ENCODE measurements around the gene FAAP100.

The FAAP100 gene

GRCh38 chr17:81582341-81582740, 30.2 kb upstream of the FAAP100 start:
- ChIA-PET POLR2A (no interaction called here), CTCF (no interaction called here)
- DNase-seq (ENCODE audit: extremely low spot score): no peak
- TF ChIP-seq L3MBTL2 (conservative IDR thresholded peaks at IDR 0.05): no peak
- no peak for TF ChIP-seq FOXK2 (IDR thresholded peaks at IDR 0.05)
- TF ChIP-seq ARNT (IDR thresholded peaks at IDR 0.05): no peak
- TF ChIP-seq SUZ12 (IDR thresholded peaks at IDR 0.05): no peak
- no peak for TF ChIP-seq ELF4 (IDR thresholded peaks at IDR 0.05)
- TF ChIP-seq SP1 (IDR thresholded peaks at IDR 0.05): no peak
- TF ChIP-seq BHLHE40 (IDR thresholded peaks at IDR 0.05; ENCODE audit: borderline replicate concordance): no peak
- TF ChIP-seq FOXA1 (IDR thresholded peaks at IDR 0.05): no peak
- TF ChIP-seq LEF1 (IDR thresholded peaks at IDR 0.05; ENCODE audit: borderline replicate concordance): no peak
- TF ChIP-seq TARDBP (IDR thresholded peaks at IDR 0.05): no peak
- no peak for TF ChIP-seq NFRKB (IDR thresholded peaks at IDR 0.05)
- no peak for TF ChIP-seq HDGF (IDR thresholded peaks at IDR 0.05; ENCODE audit: borderline replicate concordance)
- no peak for TF ChIP-seq ZNF384 (IDR thresholded peaks at IDR 0.05)
- TF ChIP-seq CTBP1 (IDR thresholded peaks at IDR 0.05; ENCODE audit: borderline replicate concordance): no peak
- no peak for TF ChIP-seq PKNOX1 (IDR thresholded peaks at IDR 0.05)
- no peak for TF ChIP-seq FOXM1 (IDR thresholded peaks at IDR 0.05; ENCODE audit: borderline replicate concordance)

GRCh38 chr17:81581758-81582157, 29.6 kb upstream of the FAAP100 start:
- CTCF ChIA-PET: no interaction called here
- DNase-seq (ENCODE audit: extremely low spot score): no peak
- POLR2A ChIA-PET: no interaction called here
- TF ChIP-seq ARNT (IDR thresholded peaks at IDR 0.05) (no peak), FOXM1 (IDR thresholded peaks at IDR 0.05; ENCODE audit: borderline replicate concordance) (no peak), ZNF384 (IDR thresholded peaks at IDR 0.05) (no peak), HDGF (IDR thresholded peaks at IDR 0.05; ENCODE audit: borderline replicate concordance) (no peak), ELF4 (IDR thresholded peaks at IDR 0.05) (no peak), SUZ12 (IDR thresholded peaks at IDR 0.05) (no peak), BHLHE40 (IDR thresholded peaks at IDR 0.05; ENCODE audit: borderline replicate concordance) (no peak), PKNOX1 (IDR thresholded peaks at IDR 0.05) (no peak), FOXA1 (IDR thresholded peaks at IDR 0.05) (no peak), L3MBTL2 (conservative IDR thresholded peaks at IDR 0.05) (no peak), LEF1 (IDR thresholded peaks at IDR 0.05; ENCODE audit: borderline replicate concordance) (no peak)

GRCh38 chr17:81580481-81580880, 28.3 kb upstream of the FAAP100 start:
- DNase-seq (ENCODE audit: extremely low spot score): no peak
- ChIA-PET CTCF (no interaction called here), POLR2A (interaction anchor here (1.1 kb wide), 1 partner anchor 28 kb away, joined by 4 read pairs; the partner anchor contains the start of gene FAAP100)
- TF ChIP-seq FOXK2 (IDR thresholded peaks at IDR 0.05) (no peak), FOXA1 (IDR thresholded peaks at IDR 0.05) (no peak), PKNOX1 (IDR thresholded peaks at IDR 0.05) (no peak), SUZ12 (IDR thresholded peaks at IDR 0.05) (no peak), L3MBTL2 (conservative IDR thresholded peaks at IDR 0.05) (no peak), NFRKB (IDR thresholded peaks at IDR 0.05) (no peak)

GRCh38 chr17:81579821-81580321, 27.7 kb upstream of the FAAP100 start:
- TF ChIP-seq SUZ12 (IDR thresholded peaks at IDR 0.05): no peak
- TF ChIP-seq ZNF384 (IDR thresholded peaks at IDR 0.05): no peak
- TF ChIP-seq FOXA1 (IDR thresholded peaks at IDR 0.05): no peak
- no peak for TF ChIP-seq ARNT (IDR thresholded peaks at IDR 0.05)
- TF ChIP-seq FOXK2 (IDR thresholded peaks at IDR 0.05): no peak
- TF ChIP-seq PKNOX1 (IDR thresholded peaks at IDR 0.05): no peak
- TF ChIP-seq TARDBP (IDR thresholded peaks at IDR 0.05): no peak
- no peak for TF ChIP-seq L3MBTL2 (conservative IDR thresholded peaks at IDR 0.05)
- TF ChIP-seq HDGF (IDR thresholded peaks at IDR 0.05; ENCODE audit: borderline replicate concordance): no peak
- TF ChIP-seq CTBP1 (IDR thresholded peaks at IDR 0.05; ENCODE audit: borderline replicate concordance): no peak
- no peak for TF ChIP-seq BHLHE40 (IDR thresholded peaks at IDR 0.05; ENCODE audit: borderline replicate concordance)
- no peak for TF ChIP-seq FOXM1 (IDR thresholded peaks at IDR 0.05; ENCODE audit: borderline replicate concordance)
- no peak for TF ChIP-seq SP1 (IDR thresholded peaks at IDR 0.05)
- no peak for TF ChIP-seq LEF1 (IDR thresholded peaks at IDR 0.05; ENCODE audit: borderline replicate concordance)
- no peak for TF ChIP-seq NFRKB (IDR thresholded peaks at IDR 0.05)
- TF ChIP-seq ELF4 (IDR thresholded peaks at IDR 0.05): no peak
- no peak for DNase-seq (ENCODE audit: extremely low spot score)
- ChIA-PET POLR2A (interaction anchor here (0.8 to 1.1 kb wide), 2 partner anchors 13 to 28 kb away, joined by 3 to 4 read pairs; partner anchors contain the start of gene FAAP100), CTCF (no interaction called here)

GRCh38 chr17:81579298-81579697, 27.1 kb upstream of the FAAP100 start:
- TF ChIP-seq TARDBP (IDR thresholded peaks at IDR 0.05) (no peak), LEF1 (IDR thresholded peaks at IDR 0.05; ENCODE audit: borderline replicate concordance) (no peak), SP1 (IDR thresholded peaks at IDR 0.05) (no peak), PKNOX1 (IDR thresholded peaks at IDR 0.05) (no peak), HDGF (IDR thresholded peaks at IDR 0.05; ENCODE audit: borderline replicate concordance) (no peak), BHLHE40 (IDR thresholded peaks at IDR 0.05; ENCODE audit: borderline replicate concordance) (no peak), ELF4 (IDR thresholded peaks at IDR 0.05) (no peak), FOXK2 (IDR thresholded peaks at IDR 0.05) (no peak), FOXA1 (IDR thresholded peaks at IDR 0.05) (no peak)
- ChIA-PET CTCF (no interaction called here), POLR2A (interaction anchor here (0.8 to 1.1 kb wide), 2 partner anchors 13 to 27 kb away, joined by 3 to 4 read pairs; partner anchors contain the start of gene FAAP100)
- no peak for DNase-seq (ENCODE audit: extremely low spot score)

All from HEK293T (cell line).